GM11168 (cell line): Measurements from ENCODE around the gene ATP10B.
"Not testable (repeated sequence)": the region's sequence is repeated elsewhere in the genome, so short reads cannot be mapped to it uniquely, and the experiment has no call there.

Source experiments
- in situ Hi-C: fragments of 300-500 bp; cut with MboI; formaldehyde crosslinking; loops from one replicate; pipeline ENCODE4 v1.12.0; 2022; ENCODE audit warnings: low sequenced_read_pairs; ENCODE audit not compliant: unreplicated experiment

ATP10B gene

DNA sequence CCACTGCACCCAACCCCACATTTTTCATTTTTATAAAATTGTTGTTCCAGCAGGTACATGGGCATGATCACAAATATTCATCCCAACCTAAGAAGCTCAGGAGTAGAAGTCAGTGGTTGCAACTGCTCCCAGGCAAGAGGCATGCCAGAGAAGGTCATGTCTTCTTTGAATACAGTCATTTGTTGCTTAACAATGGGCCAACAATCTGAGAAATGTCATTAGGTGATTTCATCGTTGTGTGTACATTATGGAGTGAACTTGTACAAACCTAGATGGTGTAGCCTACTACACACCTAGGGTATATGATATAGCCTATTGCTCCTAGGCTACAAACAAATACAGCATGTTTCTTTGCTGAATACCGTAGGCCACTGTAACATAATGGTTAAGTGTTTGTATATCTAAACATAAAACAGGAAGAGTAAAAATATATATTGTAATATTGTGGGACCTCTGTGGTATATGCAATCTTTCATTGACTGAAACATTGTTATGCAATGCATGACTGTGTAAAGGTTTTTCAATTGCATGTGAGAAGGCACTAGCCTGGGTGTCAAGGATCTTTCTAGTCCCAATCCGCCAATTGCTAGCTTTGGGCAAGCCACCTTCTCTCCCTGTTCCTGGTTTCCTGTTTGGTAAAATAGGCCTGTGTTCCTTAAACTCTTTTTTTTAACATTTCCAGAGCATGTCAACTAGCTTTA lies 27.6 kb downstream of the ATP10B start:
- in situ Hi-C loops: no loop called here

GRCh38 chr5:160812996-160813395 lies 39.0 kb downstream of the ATP10B start:
- in situ Hi-C loops: not testable (repeated sequence)

- in situ Hi-C loops: no loop called here
Measured at GRCh38 chr5:160805376-160805775, 46.6 kb downstream of the ATP10B start.

DNA sequence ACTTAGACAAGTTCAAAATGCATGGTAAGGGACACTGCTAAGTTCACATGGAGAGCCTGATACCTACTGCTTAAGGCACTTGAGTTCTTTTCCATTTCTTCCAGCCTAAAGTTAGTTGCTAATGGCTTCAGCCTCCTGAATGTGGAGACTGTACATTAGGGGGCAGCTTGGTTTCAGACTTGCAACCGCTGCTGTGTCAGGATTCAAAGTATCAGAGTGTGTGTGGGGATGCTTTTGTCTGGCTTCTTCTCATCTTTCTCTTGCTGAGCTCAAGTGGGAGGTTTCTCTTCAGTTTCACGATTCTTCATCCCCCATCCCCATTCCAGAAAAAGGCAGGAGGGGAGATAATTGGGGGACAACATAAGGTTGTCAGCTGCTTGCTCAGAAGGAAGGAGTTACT lies 49.4 kb downstream of the ATP10B start:
- in situ Hi-C loops: no loop called here

DNA sequence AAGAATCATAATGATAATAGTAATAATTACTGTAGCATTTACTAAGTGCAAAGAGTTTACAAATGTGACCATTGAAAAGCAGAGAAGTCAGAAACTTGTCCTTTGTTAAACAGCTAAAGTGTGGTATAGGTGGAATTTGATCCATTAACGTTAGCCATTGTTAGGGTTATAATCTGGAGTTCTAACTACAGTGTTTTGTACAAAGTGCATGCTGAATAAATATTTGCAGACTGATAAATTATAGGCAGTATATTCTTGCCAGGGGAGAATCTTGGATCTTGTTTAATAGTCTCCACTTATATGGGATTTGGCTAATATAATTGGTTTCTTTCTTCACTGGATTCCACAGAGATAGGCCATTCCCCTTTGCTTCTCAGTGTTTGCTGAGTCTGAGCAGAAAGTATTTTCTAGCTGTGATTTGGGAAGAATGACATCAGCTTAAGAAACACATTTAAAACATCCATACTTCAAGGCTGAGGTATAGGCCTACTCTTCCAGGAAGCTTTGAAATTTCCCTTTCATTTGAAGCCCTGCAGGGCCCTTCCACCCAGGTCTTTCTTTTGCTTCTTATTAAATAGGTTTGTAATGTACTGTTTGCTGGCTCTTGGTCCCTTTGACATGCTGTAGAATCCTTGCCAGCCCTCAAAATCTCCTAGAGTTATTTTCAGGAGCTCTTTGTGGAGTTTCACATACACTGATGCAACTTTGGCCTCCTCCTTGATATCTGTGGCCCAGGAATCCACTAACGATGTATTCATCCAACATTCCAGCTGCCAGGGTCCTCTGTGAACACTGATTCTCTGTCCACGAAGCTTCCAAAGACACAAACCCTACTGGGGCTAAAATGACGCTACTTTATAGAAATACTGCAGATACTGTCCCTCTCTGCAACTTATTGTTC lies 51.4 kb downstream of the ATP10B start:
- in situ Hi-C loops: no loop called here

DNA sequence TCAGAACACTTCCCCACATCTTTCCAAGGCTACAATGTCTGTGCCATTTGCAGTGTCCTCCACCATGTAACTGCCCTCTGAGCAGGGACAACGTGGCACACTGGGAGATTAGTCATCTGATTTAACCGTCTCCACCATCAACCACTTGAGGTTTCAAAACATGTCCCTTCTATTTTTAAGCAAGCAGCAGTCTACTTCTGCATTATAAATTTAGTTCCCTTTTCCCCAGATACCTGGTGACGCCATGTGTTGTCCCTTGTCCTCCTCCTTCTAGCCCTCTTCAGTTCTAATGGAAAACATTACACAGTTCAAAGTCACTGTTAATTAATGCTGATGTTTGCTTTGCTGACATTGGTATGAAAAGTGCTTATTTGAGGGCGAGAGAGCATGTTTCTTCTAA lies 52.8 kb downstream of the ATP10B start:
- in situ Hi-C loops: no loop called here

DNA sequence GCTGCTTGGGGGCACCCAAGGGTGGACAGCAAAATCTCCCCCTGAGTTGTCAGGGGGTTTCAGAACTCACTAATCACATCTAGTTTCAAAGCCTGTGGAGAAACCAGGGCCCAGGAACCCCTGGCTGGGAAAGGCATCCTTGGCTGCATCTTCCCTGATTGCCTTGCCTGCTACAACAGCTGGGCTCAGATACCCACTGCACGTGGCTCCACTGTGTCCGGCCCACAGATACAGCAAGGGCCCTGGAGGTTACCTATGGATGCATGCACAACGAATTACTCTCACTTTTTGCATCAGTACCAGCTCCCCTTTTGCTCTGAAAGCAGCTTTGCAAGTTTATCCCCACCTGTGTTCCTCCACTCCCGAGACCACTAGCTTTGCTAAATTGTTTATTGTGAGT lies 55.0 kb downstream of the ATP10B start:
- in situ Hi-C loops: no loop called here

GRCh38 chr5:160793530-160793899 lies 58.5 kb downstream of the ATP10B start:
- in situ Hi-C loops: no loop called here

GRCh38 chr5:160792732-160793529 lies 59.1 kb downstream of the ATP10B start:
- in situ Hi-C loops: no loop called here

DNA sequence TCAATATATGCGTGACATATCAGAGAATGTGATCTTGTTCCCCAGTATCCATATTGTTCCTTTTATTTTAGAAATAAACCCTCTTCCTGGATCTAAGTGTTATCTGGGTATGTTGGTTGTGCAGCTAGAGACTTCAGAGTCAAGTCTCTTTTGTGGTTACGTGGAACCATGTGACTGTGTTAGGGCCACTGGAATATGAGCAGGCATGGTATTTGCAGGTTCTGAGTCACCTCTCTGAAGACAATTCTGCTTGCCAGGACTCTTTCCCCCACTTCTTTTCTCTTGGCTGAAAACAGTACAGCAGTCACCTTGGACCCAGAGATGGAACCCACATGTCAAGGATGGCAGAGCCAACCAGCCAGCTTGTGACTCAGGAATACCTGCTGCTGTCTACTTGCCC lies 59.7 kb downstream of the ATP10B start:
- in situ Hi-C loops: no loop called here

GRCh38 chr5:160789219-160789859 lies 62.7 kb downstream of the ATP10B start:
- in situ Hi-C loops: no loop called here

DNA sequence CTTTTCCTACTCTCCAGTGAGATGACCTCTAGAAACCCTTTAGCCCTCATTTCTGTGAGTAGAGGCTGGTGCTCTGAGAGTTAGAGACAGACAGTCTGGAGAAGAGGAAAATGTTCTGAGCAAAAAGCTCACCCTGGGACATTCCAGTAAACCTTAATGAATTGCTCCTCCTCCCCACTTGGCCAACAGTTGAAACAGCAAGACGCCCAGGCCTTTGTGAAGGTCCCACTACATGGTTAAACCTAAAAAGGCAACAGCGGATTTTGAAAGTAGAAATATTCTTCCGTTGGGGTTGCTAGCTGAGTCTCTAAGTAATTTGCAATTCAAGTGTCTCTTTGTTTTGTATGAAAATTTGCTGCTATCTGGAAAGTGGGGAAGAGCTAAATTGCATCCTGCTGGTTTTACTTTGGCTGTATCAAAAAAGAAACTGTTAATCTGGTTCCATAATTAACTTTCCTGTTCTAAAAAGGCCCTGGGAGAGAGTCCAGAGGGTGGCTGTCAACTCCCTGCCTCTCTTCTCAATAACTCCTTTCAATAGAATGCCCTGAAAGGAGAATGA lies 63.8 kb downstream of the ATP10B start:
- in situ Hi-C loops: no loop called here

GRCh38 chr5:160787240-160787639 lies 64.8 kb downstream of the ATP10B start:
- in situ Hi-C loops: no loop called here

DNA sequence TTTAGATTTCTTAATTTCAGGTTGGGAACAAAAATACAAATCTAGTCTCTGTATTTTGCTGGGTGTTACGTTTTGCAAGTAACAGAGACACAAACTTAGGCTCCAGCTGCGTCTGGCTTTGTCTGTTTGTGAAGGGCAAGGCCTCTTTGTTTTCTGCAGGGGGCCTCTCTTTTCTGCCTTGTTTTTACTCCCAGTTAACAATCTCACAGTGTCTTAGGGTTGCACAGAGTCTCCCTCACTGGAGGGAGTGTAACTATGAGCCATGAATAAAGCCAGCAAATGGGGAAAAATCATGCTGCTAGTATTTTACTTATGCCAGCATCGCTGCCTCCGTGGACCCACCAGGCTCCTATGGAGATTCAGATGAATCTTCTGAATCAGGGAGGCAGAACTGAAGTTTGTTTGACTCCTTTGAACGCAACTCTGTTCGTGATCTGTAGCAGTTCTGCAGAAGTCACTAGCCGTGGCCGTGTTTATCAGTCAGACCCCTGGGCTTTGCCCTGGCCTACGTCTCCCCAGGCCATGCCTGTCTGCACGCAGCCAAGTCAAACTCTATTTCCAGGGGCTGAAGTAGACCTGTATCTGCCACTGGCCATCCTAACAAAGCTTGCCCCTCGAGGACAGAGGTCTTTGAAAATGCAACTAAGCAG lies 77.2 kb downstream of the ATP10B start:
- in situ Hi-C loops: no loop called here

GRCh38 chr5:160773646-160774410 lies 78.2 kb downstream of the ATP10B start:
- in situ Hi-C loops: no loop called here

- in situ Hi-C loops: no loop called here
Measured at GRCh38 chr5:160772854-160773253, 79.2 kb downstream of the ATP10B start.

DNA sequence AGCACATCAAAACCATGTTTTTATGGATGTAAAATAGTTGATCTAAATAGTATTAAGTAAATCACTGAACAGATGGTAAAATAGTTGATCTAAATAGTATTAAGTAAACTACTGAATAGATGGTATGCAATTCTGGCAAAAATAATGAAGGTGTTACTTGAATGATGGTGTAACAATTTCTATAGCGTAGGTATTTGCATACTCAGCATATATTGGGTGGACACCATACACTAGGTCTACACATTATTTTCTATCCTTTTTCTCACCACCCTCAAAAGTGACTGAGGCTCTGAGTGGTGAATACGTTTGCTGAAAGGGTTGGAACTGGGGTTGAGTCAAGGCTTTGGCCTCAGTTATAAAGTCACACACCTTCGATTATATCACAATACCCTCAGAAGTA lies 81.3 kb downstream of the ATP10B start:
- in situ Hi-C loops: no loop called here

DNA sequence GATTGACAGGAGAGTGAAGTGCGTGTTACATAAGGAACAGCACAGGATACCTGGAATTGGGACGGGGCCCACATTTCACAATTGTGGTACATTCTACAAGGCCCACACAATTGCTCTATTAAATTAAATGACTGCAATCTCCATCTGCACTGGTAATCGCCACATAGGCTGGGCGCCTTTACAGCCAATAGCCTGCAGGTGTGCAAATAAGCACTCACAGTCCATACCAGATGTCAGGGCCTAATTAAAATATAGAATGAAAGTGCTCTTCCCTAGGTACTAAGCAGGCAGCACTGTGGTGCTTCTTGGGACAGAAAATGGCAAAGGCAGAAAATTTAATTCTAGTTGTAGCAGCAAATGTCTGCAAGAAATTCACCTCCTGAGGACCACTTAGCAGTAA lies 82.7 kb downstream of the ATP10B start:
- in situ Hi-C loops: no loop called here

DNA sequence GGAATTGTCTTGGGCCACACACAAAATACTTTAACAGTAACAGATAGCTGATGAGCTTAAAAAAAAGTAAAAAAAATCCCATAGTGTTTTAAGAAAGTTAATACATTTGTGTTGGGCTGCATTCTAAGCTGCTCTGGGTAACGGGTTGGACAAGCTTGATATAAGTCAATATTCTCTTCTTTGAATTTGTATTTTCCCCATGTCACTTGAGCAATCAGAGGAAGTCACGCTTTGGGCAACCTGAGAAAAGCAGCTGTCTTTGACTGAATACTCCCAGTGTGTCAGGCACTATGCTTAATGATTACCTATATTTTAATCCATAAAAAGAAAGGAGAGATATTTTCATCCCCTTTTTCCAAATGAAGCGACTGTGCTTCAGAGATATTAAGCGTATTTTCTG lies 84.9 kb downstream of the ATP10B start:
- in situ Hi-C loops: no loop called here
